ENCODE data around the gene MAGI1.

- no peak for TF ChIP-seq POLR2A (IDR thresholded peaks at IDR 0.05)
- TF ChIP-seq CTCF (IDR thresholded peaks at IDR 0.05 in 8 of 11, conservative IDR thresholded peaks at IDR 0.05 in 3 of 11): no peak
- no peak for TF ChIP-seq POLR2AphosphoS5 (IDR thresholded peaks at IDR 0.05)
Observed at GRCh38 chr3:65734792-65735191, 303.9 kb downstream of the MAGI1 start.
